Activated CD8-positive, alpha-beta T cell treated with anti-CD3 and anti-CD28 coated beads for 36 hours (primary cell): ENCODE measurements around the gene ELF1. TPM values are rescaled to one million over a fixed set of nuclear protein-coding genes. Genes with fewer than 3 reads are reported as not detected.

Experiments used
- ATAC-seq: fragments of 200-7000 bp; cut with Tn5 transposase; one replicate; pipeline ENCODE4 v1.10.0; 2021; ENCODE audit warnings: mild to moderate bottlenecking, moderate library complexity
- CTCF ChIA-PET: fragments of 350-600 bp; sonication (Branson Sonifier 250); formaldehyde crosslinking; loops from one replicate; lab custom pipeline; 2021; ENCODE audit warnings: antibody characterized with exemption; lab: Charles Lee
- POLR2A ChIA-PET: fragments of 350-600 bp; sonication (Branson Sonifier 250); formaldehyde crosslinking; loops from one replicate; lab custom pipeline; 2021; ENCODE audit warnings: antibody characterized with exemption; lab: Charles Lee
- DNase-seq: peaks from one replicate; pipeline ENCODE4 v3.0.0-alpha.2; 2020
- H3K27ac Mint-ChIP-seq: one replicate; pipeline ENCODE4 v1.8.0; 2021; ENCODE audit warnings: mild to moderate bottlenecking, mixed read lengths
- H3K27me3 Mint-ChIP-seq: one replicate; pipeline ENCODE4 v1.8.0; 2021; ENCODE audit warnings: mixed read lengths
- H3K36me3 Mint-ChIP-seq: one replicate; pipeline ENCODE4 v1.8.0; 2021; ENCODE audit warnings: low read depth, mixed read lengths
- H3K4me1 Mint-ChIP-seq: one replicate; pipeline ENCODE4 v1.8.0; 2021; ENCODE audit warnings: low read depth, mixed read lengths
- H3K4me3 Mint-ChIP-seq: one replicate; pipeline ENCODE4 v1.8.0; 2021; ENCODE audit warnings: mild to moderate bottlenecking, moderate library complexity, mixed read lengths
- H3K9me3 Mint-ChIP-seq: one replicate; pipeline ENCODE4 v1.8.0; 2021; ENCODE audit warnings: mixed read lengths
- CTCF ChIP-seq: fragments of 200-600 bp; IDR thresholded peaks from one replicate; pipeline ENCODE4 v1.8.0; 2022; ENCODE audit warnings: antibody characterized with exemption, mild to moderate bottlenecking
- intact Hi-C: fragments of 100-400 bp; cut with micrococcal nuclease; formaldehyde crosslinking; loops from one replicate; pipeline ENCODE4 v1.10.0; 2022
- total RNA-seq, 2 experiments: library from RNA; stranded (reverse); gene quantifications; one replicate each; pipeline ENCODE4 v1.2.3, GENCODE V29; 2021

ELF1 gene
- total RNA-seq, 2 experiments from 2014 or later = 85.2 to 88.2 TPM

GRCh38 chr13:41001695-41002094 is 17.4 kb downstream of the ELF1 start:
- Mint-ChIP-seq H3K36me3 (peaks cover 46% of the 10 kb centered on the region), H3K4me1 (peaks cover 71% of the 10 kb centered on the region), H3K9me3 (no peaks in the 10 kb centered on the region), H3K27me3 (no peaks in the 10 kb centered on the region), H3K27ac (peak overlapping the region; percentile 79), H3K4me3 (no peak overlapping the region)
- CTCF ChIA-PET = interaction anchor here (1.0 to 2.9 kb wide), 6 partner anchors 9 to 224 kb away, joined by 3 to 13 read pairs (median 4); partner anchors contain the start of gene ELF1
- POLR2A ChIA-PET = interaction anchor here (0.9 to 2.8 kb wide), 5 partner anchors 9 to 21 kb away, joined by 3 to 15 read pairs (median 3); no protein-coding TSS in a partner anchor
- no peak for ATAC-seq
- intact Hi-C loops = no loop called here
- no peak for DNase-seq
- no peak for TF ChIP-seq CTCF

- ATAC-seq = no peak
- ChIA-PET POLR2A (interaction anchor here (0.5 kb wide), 1 partner anchor 61 kb away, joined by 7 read pairs; no protein-coding TSS in a partner anchor), CTCF (interaction anchor here (1.1 kb wide), 1 partner anchor 10 kb away, joined by 3 read pairs; no protein-coding TSS in a partner anchor)
- Mint-ChIP-seq H3K36me3 (peaks cover 42% of the 10 kb centered on the region), H3K27me3 (no peaks in the 10 kb centered on the region), H3K27ac (no peak overlapping the region), H3K4me1 (peaks cover 75% of the 10 kb centered on the region), H3K9me3 (no peaks in the 10 kb centered on the region), H3K4me3 (no peak overlapping the region)
- no peak for DNase-seq
- intact Hi-C loops = no loop called here
- TF ChIP-seq CTCF = no peak
Observed at GRCh38 chr13:40999416-40999815, 19.7 kb downstream of the ELF1 start.

- DNase-seq = no peak
- Mint-ChIP-seq H3K36me3 (peaks cover 40% of the 10 kb centered on the region), H3K4me3 (no peak overlapping the region), H3K9me3 (no peaks in the 10 kb centered on the region), H3K4me1 (peaks cover 83% of the 10 kb centered on the region), H3K27me3 (no peaks in the 10 kb centered on the region), H3K27ac (peak overlapping the region; percentile 70)
- ChIA-PET CTCF (interaction anchor here (0.9 to 2.1 kb wide), 5 partner anchors 12 to 63 kb away, joined by 3 to 7 read pairs (median 6); no protein-coding TSS in a partner anchor), POLR2A (interaction anchor here (0.8 to 1.1 kb wide), 4 partner anchors 8 to 22 kb away, joined by 3 read pairs; no protein-coding TSS in a partner anchor)
- intact Hi-C loops = no loop called here
- TF ChIP-seq CTCF = no peak
- no peak for ATAC-seq
Observed at GRCh38 chr13:40996426-40997092, 22.6 kb downstream of the ELF1 start.

GRCh38 chr13:40995997-40996396 is 23.1 kb downstream of the ELF1 start:
- ChIA-PET POLR2A (interaction anchor here (0.8 to 1.1 kb wide), 4 partner anchors 9 to 22 kb away, joined by 3 read pairs; no protein-coding TSS in a partner anchor), CTCF (interaction anchor here (1.0 to 2.1 kb wide), 4 partner anchors 13 to 59 kb away, joined by 5 to 7 read pairs (median 6); no protein-coding TSS in a partner anchor)
- TF ChIP-seq CTCF = no peak
- Mint-ChIP-seq H3K9me3 (no peaks in the 10 kb centered on the region), H3K4me1 (peaks cover 81% of the 10 kb centered on the region), H3K36me3 (peaks cover 37% of the 10 kb centered on the region), H3K27me3 (no peaks in the 10 kb centered on the region), H3K27ac (peak overlapping the region; percentile 82), H3K4me3 (no peak overlapping the region)
- ATAC-seq (no peak), DNase-seq (no peak)
- intact Hi-C loops = loop anchor here (1.0 kb wide), 1 partner anchor 9 kb away; no protein-coding TSS in a partner anchor
